ENCODE results near the gene RELB. TPM values are rescaled to one million over a fixed set of nuclear protein-coding genes. Genes with fewer than 3 reads are reported as not detected.

RELB gene
- total RNA-seq, 1 donor from 2014 or later = 17.5 TPM

- DNase-seq = no peak
- no peaks in the 10 kb centered on the region for H3K4me1 ChIP-seq
- H3K36me3 ChIP-seq = peaks cover 23% of the 10 kb centered on the region
- TF ChIP-seq, protein P1, sequence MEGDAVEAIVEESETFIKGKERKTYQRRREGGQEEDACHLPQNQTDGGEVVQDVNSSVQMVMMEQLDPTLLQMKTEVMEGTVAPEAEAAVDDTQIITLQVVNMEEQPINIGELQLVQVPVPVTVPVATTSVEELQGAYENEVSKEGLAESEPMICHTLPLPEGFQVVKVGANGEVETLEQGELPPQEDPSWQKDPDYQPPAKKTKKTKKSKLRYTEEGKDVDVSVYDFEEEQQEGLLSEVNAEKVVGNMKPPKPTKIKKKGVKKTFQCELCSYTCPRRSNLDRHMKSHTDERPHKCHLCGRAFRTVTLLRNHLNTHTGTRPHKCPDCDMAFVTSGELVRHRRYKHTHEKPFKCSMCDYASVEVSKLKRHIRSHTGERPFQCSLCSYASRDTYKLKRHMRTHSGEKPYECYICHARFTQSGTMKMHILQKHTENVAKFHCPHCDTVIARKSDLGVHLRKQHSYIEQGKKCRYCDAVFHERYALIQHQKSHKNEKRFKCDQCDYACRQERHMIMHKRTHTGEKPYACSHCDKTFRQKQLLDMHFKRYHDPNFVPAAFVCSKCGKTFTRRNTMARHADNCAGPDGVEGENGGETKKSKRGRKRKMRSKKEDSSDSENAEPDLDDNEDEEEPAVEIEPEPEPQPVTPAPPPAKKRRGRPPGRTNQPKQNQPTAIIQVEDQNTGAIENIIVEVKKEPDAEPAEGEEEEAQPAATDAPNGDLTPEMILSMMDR (IDR thresholded peaks at IDR 0.05) = peak; percentile 60
- intact Hi-C loops (cut with DNase I) = no loop called here
- no peak overlapping the region for H3K4me3 ChIP-seq
- no peak overlapping the region for H3K27ac ChIP-seq
- no peaks in the 10 kb centered on the region for H3K27me3 ChIP-seq
- peak; percentile 92 for ATAC-seq
- no peaks in the 10 kb centered on the region for H3K9me3 ChIP-seq
These were observed 15.4 kb downstream of the RELB start for GRCh38 chr19:45016388-45017314.

- TF ChIP-seq, protein P1 (IDR thresholded peaks at IDR 0.05) = no peak
- DNase-seq = no peak
- ATAC-seq = no peak
- intact Hi-C loops (cut with DNase I) = no loop called here
- Histone ChIP-seq H3K27me3 (no peaks in the 10 kb centered on the region), H3K4me1 (no peaks in the 10 kb centered on the region), H3K4me3 (no peak overlapping the region), H3K9me3 (no peaks in the 10 kb centered on the region), H3K27ac (no peak overlapping the region), H3K36me3 (peaks cover 18% of the 10 kb centered on the region)
These were observed 17.9 kb downstream of the RELB start for GRCh38 chr19:45019187-45019586.

DNA sequence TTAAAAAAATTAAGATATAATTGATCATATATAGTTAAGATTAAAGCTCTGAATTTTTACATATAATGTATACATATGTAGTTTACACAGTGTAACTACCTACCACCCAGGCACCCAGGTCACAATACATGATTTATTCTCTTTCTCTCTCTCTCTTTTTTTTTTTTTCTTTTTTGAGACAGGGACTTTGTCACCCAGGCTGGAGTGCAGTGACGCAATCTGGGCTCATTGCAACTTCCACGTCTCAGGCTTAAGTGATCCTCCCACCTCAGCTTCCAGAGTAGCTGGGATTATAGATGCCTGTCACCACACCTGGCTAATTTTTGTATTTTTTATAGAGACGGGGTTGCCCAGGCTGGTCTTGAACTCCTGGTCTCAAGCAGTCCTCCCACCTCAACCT lies 18.8 kb downstream of the RELB start:
- Histone ChIP-seq H3K27me3 (no peaks in the 10 kb centered on the region), H3K9me3 (no peaks in the 10 kb centered on the region), H3K4me1 (no peaks in the 10 kb centered on the region), H3K4me3 (no peak overlapping the region), H3K36me3 (peaks cover 14% of the 10 kb centered on the region), H3K27ac (no peak overlapping the region)
- TF ChIP-seq, protein P1 (IDR thresholded peaks at IDR 0.05) = no peak
- no peak for DNase-seq
- ATAC-seq = no peak
- intact Hi-C loops (cut with DNase I) = no loop called here

DNA sequence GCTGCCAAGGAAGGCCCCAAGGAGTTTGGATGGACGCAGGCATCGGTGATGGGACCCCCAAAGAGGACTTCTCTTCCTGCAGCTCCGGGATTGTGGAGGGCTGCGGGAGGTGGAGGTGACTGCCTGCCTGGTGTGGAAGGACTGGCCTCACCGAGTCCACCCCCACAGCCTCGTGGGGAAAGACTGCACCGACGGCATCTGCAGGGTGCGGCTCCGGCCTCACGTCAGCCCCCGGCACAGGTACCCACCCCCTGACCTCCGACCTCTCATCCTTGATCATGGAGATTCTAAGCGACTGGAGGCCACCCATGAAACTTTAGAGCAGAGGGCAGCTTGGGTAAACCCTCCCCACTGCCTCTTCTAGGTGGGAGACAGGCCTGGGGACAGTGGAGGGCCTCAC lies 20.7 kb downstream of the RELB start:
- intact Hi-C loops (cut with DNase I) = no loop called here
- TF ChIP-seq, protein P1 (IDR thresholded peaks at IDR 0.05) = no peak
- H3K27ac ChIP-seq = no peak overlapping the region
- no peaks in the 10 kb centered on the region for H3K4me1 ChIP-seq
- H3K4me3 ChIP-seq = no peak overlapping the region
- no peak for DNase-seq
- H3K36me3 ChIP-seq = peaks cover 9% of the 10 kb centered on the region
- no peaks in the 10 kb centered on the region for H3K27me3 ChIP-seq
- ATAC-seq = no peak
- H3K9me3 ChIP-seq = no peaks in the 10 kb centered on the region

DNA sequence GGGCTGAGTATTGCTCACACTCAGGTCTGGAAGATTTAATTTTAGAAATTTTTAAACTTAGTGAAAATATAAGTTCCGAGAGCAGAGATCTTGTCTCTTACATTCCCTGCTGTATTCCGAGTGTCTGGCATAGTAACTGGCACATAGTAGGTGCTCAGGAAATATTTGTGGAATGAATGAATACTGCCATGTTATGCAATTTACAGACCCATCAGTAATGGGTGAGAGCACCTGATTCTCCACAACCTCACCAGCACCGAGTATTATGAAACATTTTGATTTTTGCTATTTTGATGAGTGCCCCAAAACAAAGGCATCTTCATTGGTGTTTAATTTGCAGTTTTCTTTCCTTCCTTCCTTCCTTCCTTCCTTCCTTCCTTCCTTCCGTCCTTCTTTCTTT lies 21.8 kb downstream of the RELB start:
- no peaks in the 10 kb centered on the region for H3K4me1 ChIP-seq
- TF ChIP-seq, protein P1 (IDR thresholded peaks at IDR 0.05) = no peak

More for the DNA sequence above, 21.8 kb downstream of the RELB start:
- no peak for ATAC-seq
- Histone ChIP-seq H3K36me3 (peaks cover 19% of the 10 kb centered on the region), H3K9me3 (no peaks in the 10 kb centered on the region), H3K27ac (no peak overlapping the region), H3K4me3 (no peak overlapping the region), H3K27me3 (no peaks in the 10 kb centered on the region)
- intact Hi-C loops (cut with DNase I) = no loop called here
- DNase-seq = no peak

Measured in upper lobe of right lung (tissue), 1 donor.